Fibroblast of lung (primary cell): ENCODE data around the gene CABCOCO1.

Experiments used
- CTCF ChIP-seq, 2 donors: IDR thresholded peaks in 1 of 2; conservative IDR thresholded peaks in 1 of 2; 1 replicate in 1 of 2; 2 replicates in 1 of 2; pipeline ENCODE4 v1.5.1; 2011 to 2012; ENCODE audit warnings: low read length in 2 of 2, control low read depth in 1 of 2, inconsistent platforms in 1 of 2, low read depth in 1 of 2, mild to moderate bottlenecking in 1 of 2
- EZH2 ChIP-seq: IDR thresholded peaks from 2 replicates; pipeline ENCODE4 v1.5.1; 2012; ENCODE audit warnings: low read length, control low read depth, mild to moderate bottlenecking; ENCODE audit errors: missing control alignments

- TF ChIP-seq CTCF (conservative IDR thresholded peaks at IDR 0.05 in 1 of 2, IDR thresholded peaks at IDR 0.05 in 1 of 2; ENCODE audit: low read depth in 1 of 2, low read length in 2 of 2): no peak
- TF ChIP-seq EZH2: no peak
These were observed 102.7 kb downstream of the CABCOCO1 start for GRCh38 chr10:61765176-61766087.
